ENCODE measurements around the gene CDH8.

GRCh38 chr16:61891460-61891859 lies 144.8 kb downstream of the CDH8 start:
- TF ChIP-seq CTCF (conservative IDR thresholded peaks at IDR 0.05 in 1 of 2, IDR thresholded peaks at IDR 0.05 in 1 of 2; ENCODE audit: extremely low read depth in 1 of 2, insufficient read depth in 1 of 2, low read depth in 1 of 2, low read length in 2 of 2) (no peak), EZH2 (IDR thresholded peaks at IDR 0.05; ENCODE audit: borderline replicate concordance, low read length) (no peak)

Data from mammary epithelial cell (primary cell).